ENCODE data around the gene PIWIL4. TPM values are rescaled to one million over a fixed set of nuclear protein-coding genes. Genes with fewer than 3 reads are reported as not detected.

Gene PIWIL4
- total and polyA plus RNA-seq, 9 of the 15 experiments (the other 6 are each of a cell fraction or from before 2014, with no cell fraction given): 6.3 to 17.0 (median 10.8) TPM

GRCh38 chr11:94568200-94568599 is 1.0 kb downstream of the PIWIL4 start:
- Histone ChIP-seq H3K9ac (ENCODE audit: insufficient read depth in 1 of 2, low read depth in 2 of 2, low read length in 2 of 2) (peak overlapping the region; percentile 55 to 76; a peak in 3 of 4 replicates), H3K27me3 (ENCODE audit: control insufficient read depth in 2 of 2, insufficient read depth in 2 of 2, low read length in 2 of 2) (no peaks in the 10 kb centered on the region), H2AFZ (ENCODE audit: low read depth, low read length) (peak overlapping the region; percentile 95), H3K36me3 (ENCODE audit: control insufficient read depth, insufficient read depth, low read length) (no peaks in the 10 kb centered on the region; the same call in 2 of the 3 replicates), H3K4me1 (replicated peaks in 1 of 2; ENCODE audit: control insufficient read depth in 2 of 2, insufficient read depth in 2 of 2, low read length in 2 of 2) (peaks cover 5 to 21% of the 10 kb centered on the region in 2 experiments), H3K9me3 (replicated peaks; ENCODE audit: control insufficient read depth, insufficient read depth, low read depth, low read length) (no peaks in the 10 kb centered on the region), H3K4me2 (ENCODE audit: insufficient read depth, low read length) (peak overlapping the region; percentile 87), H3K9me1 (ENCODE audit: control insufficient read depth, insufficient read depth, low read length) (no peaks in the 10 kb centered on the region), H4K20me1 (replicated peaks; ENCODE audit: control insufficient read depth, insufficient read depth, low read length) (no peaks in the 10 kb centered on the region), H3K4me3 (peak overlapping the region; percentile 39; the same call in 1 of the 2 replicates), H3K27ac (ENCODE audit: extremely low read depth, low read depth, low read length) (peak overlapping the region; percentile 85; the same call in 2 of the 3 replicates), H3K79me2 (ENCODE audit: control insufficient read depth, insufficient read depth, low read length) (peaks cover 13% of the 10 kb centered on the region; the same call in 2 of the 3 replicates)
- FAIRE-seq: peak; percentile 19
- intact Hi-C loops (cut with micrococcal nuclease) (no loop called here), in situ Hi-C loops (cut with MboI) (no loop called here)
- DNase-seq (ENCODE audit: extremely low read depth in 1 of 4, low spot score in 3 of 4): no peak
- peak; percentile 36 for ATAC-seq
- TF ChIP-seq FOXP1 (CRISPR knock-in tag; IDR thresholded peaks at IDR 0.05) (no peak), STAT5A (IDR thresholded peaks at IDR 0.05; ENCODE audit: borderline replicate concordance, low read length) (no peak), NFE2 (IDR thresholded peaks at IDR 0.05; ENCODE audit: low read depth) (peak; percentile 32; the same call in 1 of the 2 replicates), ZNF592 (IDR thresholded peaks at IDR 0.05) (0 out of 2 replicates have a peak, but pooled peaks have one; percentile 22)
- WGBS (ENCODE audit: insufficient coverage, low coverage, missing lambda C conversion rate): 28% methylated on average over 5 of the region's 5 CpGs
- POLR2A ChIA-PET: interaction anchor here (0.6 kb wide), 2 partner anchors 29 to 446 kb away, joined by 3 read pairs; no protein-coding TSS in a partner anchor
- CTCF ChIA-PET (ENCODE audit: low intra/inter-chr PET ratio): no interaction called here
- BruUV-seq (replicated peaks): no TSS peak
